ENCODE measurements around the gene SLC6A5. TPM values are rescaled to one million over a fixed set of nuclear protein-coding genes. Genes with fewer than 3 reads are reported as not detected.

The SLC6A5 gene
- total RNA-seq, 1 experiment from 2014 or later: not detected

- Mint-ChIP-seq H3K9me3 (no peaks in the 10 kb centered on the region), H3K36me3 (ENCODE audit: insufficient read depth in 1 of 3, low read depth in 3 of 3) (no peaks in the 10 kb centered on the region), H3K27me3 (ENCODE audit: low read depth) (peaks cover 16% of the 10 kb centered on the region; the same call in 1 of the 2 replicates), H3K4me1 (peaks cover 19 to 20% of the 10 kb centered on the region in 2 experiments), H3K27ac (no peak overlapping the region), H3K4me3 (no peak overlapping the region; a peak in 1 of 5 replicates)
- H2BK20ac ChIP-seq (ENCODE audit: low read depth, low read length, poor library complexity, severe bottlenecking): no peak overlapping the region
- no peaks in the 10 kb centered on the region for H3K79me2 ChIP-seq (ENCODE audit: insufficient read depth, low read length)
- H2BK120ac ChIP-seq (ENCODE audit: low read depth, low read length, poor library complexity, severe bottlenecking): no peak overlapping the region
- no peak overlapping the region for H2AFZ ChIP-seq (ENCODE audit: low read length)
- H3K9me3 ChIP-seq (ENCODE audit: control insufficient read depth, low read depth, low read length): no peaks in the 10 kb centered on the region
- H4K5ac ChIP-seq (ENCODE audit: insufficient read length, low read depth, low read length): no peak overlapping the region
- no peak overlapping the region for H2BK5ac ChIP-seq (ENCODE audit: insufficient read length, low read length)
- H4K20me1 ChIP-seq (ENCODE audit: control insufficient read depth, insufficient read depth, insufficient read length): no peaks in the 10 kb centered on the region
- no peaks in the 10 kb centered on the region for H3K27me3 ChIP-seq (ENCODE audit: insufficient read depth, low read length)
- no peaks in the 10 kb centered on the region for H3K79me1 ChIP-seq (ENCODE audit: insufficient read depth, low read depth, low read length, poor library complexity, severe bottlenecking)
- H3K4ac ChIP-seq (ENCODE audit: low read depth, low read length): no peak overlapping the region
- H3K23me2 ChIP-seq (ENCODE audit: insufficient read length, low read depth, low read length, poor library complexity, severe bottlenecking): no peaks in the 10 kb centered on the region
- H2AK5ac ChIP-seq (ENCODE audit: insufficient read length, low read length): no peak overlapping the region
- no peak for DNase-seq
- H3T11ph ChIP-seq (ENCODE audit: low read length): no peak overlapping the region
- H3K18ac ChIP-seq (ENCODE audit: insufficient read length, low read depth, low read length): no peak overlapping the region
- no peak overlapping the region for H4K91ac ChIP-seq (ENCODE audit: insufficient read length, low read depth, low read length)
- no peak overlapping the region for H3K27ac ChIP-seq (ENCODE audit: insufficient read length, low read depth, low read length)
- no peak overlapping the region for H3K9ac ChIP-seq (ENCODE audit: extremely low read depth, insufficient read length, low read length)
- TF ChIP-seq CTCF (conservative IDR thresholded peaks at IDR 0.05): no peak
- no peak overlapping the region for H3K14ac ChIP-seq (ENCODE audit: insufficient read depth, low read length)
- no peak overlapping the region for H2BK12ac ChIP-seq (ENCODE audit: insufficient read length, low read depth, low read length)
- H4K8ac ChIP-seq (replicated peaks; ENCODE audit: insufficient read length, low read depth, low read length): no peak overlapping the region
- H3K4me1 ChIP-seq (ENCODE audit: insufficient read depth, low read length): peaks cover 5% of the 10 kb centered on the region; the same call in 1 of the 2 replicates
- H3K4me2 ChIP-seq (ENCODE audit: insufficient read depth, insufficient read length, low read length): no peak overlapping the region
- H2BK15ac ChIP-seq (ENCODE audit: low read depth, low read length): no peak overlapping the region
- H3K23ac ChIP-seq (ENCODE audit: insufficient read length, low read depth, low read length): no peak overlapping the region
- no CpG with 5 or more reads among the region's 4 CpGs for WGBS (ENCODE audit: extremely low coverage, insufficient read length, low lambda C conversion rate)
- H3K56ac ChIP-seq (ENCODE audit: insufficient read length, low read depth, low read length): no peak overlapping the region
Measured at GRCh38 chr11:20656901-20657300, 57.5 kb downstream of the SLC6A5 start.

Measured in H9 (cell line).